ENCODE data around the gene TPRN.

The TPRN gene

DNA sequence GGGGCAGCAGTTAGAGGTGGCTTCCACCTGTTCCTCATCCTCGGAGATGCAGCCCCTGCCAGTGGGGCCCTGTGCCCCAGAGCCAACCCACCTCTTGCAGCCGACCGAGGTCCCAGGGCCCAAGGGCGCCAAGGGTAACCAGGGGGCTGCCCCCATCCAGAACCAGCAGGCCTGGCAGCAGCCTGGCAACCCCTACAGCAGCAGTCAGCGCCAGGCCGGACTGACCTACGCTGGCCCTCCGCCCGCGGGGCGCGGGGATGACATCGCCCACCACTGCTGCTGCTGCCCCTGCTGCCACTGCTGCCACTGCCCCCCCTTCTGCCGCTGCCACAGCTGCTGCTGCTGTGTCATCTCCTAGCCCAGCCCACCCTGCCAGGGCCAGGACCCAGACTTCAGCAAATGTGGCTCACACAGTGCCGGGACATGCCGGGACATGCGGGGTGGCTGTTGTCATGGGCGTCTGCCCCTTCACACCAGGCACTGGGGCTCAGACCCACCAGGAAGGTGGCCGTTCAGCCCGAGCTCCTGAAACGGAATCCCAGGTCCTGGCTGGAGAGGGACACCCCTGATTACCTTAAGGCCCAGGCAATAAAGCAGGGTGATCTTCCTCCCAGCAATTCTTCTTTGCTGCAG is 25.3 kb upstream of the TPRN start:
- DNase-seq (ENCODE audit: low read depth in 2 of 2): no peak

DNA sequence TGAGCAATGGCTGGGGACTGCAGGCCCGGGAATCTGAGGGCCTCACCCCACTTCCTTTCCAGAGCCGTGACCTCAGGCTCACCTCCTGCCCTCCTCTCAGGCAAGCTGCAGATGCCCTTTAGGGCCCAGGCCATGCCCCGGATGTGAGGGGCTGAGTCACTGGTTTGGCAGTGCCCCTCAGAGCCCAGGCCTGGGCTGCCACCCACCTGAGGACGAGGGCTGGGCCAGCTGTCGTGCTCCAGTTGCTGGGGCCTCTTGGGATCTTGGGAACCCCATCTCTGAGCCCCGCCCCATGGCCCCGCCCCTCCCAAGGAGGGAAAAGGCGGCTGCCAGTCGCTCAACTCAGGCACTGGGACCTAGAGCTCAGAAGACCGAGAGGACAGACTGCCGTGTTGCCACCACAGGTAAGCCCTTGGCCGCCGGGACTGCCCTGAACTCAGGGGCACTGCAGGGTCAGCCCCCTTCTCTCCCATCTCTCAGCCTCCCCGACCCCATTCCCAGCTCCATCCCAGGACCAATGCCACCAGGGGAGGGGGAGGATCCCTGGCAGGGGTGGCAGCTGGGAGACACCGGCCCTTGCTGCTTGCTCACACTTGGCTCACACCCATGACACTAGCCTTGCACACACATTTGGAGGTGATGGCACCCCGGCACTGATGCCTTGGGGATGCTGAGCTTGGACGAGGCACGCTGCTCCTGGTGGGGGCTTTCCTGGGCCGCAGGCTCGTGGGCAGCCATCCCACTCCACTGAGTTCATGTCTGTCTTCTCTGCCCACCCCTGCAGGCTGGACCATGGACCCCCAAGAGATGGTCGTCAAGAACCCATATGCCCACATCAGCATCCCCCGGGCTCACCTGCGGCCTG is 24.5 kb upstream of the TPRN start, which contains the start of gene CYSRT1:
Gene CYSRT1 (plus strand): TSS at position 345 of the 865 bp plus-strand sequence. CDS start 448 bp downstream, at position 793.
- no peak for DNase-seq (ENCODE audit: low read depth in 2 of 2)

DNA sequence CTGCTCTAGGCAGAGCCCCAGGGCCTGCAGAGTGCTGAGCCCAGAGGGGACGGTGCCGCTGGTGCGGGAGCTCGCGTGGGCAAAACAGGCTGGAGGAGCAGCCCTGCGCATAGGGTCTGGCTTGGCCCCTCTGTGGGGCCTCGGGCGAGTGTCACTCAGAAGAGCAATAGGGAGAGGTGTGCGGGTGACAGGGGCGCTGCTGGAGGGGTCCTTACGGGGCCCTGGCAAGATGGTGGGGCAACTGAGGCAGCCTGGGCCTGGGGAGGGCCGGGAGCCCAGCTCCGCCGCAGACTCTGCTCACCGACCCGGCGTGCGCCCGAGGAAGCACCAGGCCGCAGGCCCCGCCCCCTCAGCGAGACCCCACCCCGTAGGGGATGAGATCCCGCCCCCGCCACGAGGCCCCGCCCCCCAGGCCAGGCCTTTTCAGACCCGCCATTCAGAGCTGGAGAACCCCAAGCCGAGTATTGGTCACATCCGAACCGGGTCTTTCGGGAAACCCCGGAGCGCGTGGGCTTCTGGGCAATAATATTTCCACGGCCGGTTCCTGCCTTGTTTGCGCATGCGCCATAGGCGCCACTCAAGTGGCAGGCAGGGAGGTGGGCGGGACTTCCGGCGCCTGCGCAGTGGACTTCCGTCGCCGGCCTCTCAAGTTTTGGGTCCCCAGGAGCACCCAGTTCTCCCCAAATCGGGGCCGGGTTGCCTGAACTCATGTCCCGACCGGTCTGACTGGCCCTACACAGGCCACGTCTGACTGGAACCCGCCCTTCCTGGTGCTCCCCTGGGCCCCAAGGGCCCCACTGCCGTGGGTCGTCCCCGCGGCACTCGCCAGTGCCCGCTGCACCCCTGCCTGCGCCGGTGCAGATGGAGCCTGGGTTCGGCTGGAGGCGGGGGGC is 22.8 kb upstream of the TPRN start:
- DNase-seq (ENCODE audit: low read depth in 2 of 2): peak; percentile 97 to 99

DNA sequence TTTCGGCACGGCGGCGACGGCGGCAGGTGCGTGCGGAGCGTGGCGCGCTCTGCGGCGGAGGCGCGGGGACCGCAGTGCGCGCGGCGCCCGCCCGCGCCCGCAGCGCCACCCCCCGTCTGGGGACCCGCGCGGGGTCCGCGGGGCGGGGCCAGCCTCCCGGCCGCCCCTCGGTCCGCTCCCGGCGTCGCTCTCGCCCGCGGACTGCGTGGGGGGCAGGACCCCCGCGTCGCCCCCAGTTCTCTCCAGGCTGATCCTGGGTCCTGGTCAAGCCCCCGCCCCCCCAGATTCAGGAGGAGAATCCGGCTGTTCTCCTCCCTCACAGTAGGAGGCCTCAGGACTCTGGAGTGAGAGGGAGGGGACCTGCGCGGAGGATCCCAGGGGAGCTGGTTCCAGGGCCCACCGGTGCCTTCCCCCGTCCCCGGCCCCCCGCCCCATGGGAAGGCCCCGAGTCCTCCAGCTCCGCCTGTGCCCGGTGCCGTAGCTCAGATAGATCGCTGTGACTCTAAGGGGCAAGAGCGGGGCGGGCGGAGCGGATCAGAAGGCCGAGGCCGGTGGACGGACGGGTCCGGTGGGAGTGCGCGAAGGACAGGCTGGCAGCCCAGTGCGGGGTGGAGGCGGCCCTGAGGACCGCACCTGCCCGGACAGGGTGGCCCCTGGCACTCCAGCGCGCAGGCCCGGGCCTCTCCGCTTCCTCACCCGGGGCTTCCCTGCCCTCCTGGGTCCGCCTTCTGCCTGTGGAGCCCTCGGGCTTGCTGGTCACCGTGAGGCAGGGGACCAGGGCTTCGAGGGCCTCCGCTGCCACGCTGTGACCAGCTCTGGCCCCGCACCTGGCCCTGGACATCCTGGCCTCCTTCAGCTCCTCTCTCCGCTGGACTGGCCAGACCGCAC is 21.9 kb upstream of the TPRN start, which contains the start of gene RNF208:
Gene RNF208 (minus strand): TSS at position 51 of the 888 bp plus-strand sequence. CDS start 1,028 bp downstream, outside the sequence.
- no peak for DNase-seq (ENCODE audit: low read depth in 2 of 2)

DNA sequence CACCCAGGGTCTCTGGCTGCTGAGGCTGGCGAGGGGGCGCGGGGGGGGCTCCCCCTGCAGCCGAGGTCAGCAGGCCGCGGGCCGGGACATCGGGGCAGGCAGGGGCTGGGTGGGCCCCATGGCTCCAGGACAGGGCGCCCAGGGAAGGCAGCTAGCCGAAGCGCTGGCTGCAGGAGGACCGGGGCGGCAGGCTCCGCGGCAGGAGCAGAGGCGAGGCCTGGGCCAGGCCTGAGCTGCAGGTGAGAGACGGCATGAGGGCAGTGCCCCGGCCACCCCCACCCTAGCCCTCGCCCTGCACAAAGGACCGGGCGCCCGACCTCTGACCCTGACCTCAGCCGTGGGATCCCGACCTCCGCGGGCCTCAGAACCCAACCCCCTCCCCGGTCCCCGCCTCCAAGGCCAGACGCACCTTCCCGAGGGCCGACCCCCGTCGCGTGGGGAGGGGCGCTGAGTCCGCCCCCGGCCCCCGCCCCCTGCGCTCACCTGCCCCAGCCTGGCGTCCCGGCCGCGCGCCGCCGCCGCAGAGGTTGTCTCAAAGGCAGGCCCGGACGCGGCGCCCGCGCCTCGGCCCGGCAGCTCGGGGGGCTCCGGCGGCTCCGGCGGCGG is 21.1 kb upstream of the TPRN start:
- DNase-seq (ENCODE audit: low read depth in 2 of 2): no peak

DNA sequence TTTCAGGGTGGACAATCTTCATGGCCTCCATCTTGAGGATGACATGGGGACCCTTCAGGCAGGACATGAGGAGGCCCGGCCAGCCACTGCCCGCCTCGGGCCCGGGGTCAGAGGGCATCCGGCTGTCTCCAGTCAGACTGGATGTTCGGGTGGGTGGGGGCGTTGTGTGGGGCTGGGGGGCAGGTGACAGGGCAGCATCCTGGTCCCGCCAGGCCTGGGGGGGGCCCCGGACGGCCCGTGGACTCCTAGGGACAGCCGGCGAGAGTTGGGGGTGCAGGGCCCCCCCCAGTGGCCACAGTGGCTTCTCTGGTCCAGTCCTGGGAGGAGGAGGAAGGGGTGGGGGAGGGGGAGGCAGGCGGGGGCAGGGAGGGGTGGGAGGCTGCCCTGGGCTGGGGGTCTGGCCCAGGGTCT is 20.6 kb upstream of the TPRN start:
- no peak for DNase-seq (ENCODE audit: low read depth in 2 of 2)

DNA sequence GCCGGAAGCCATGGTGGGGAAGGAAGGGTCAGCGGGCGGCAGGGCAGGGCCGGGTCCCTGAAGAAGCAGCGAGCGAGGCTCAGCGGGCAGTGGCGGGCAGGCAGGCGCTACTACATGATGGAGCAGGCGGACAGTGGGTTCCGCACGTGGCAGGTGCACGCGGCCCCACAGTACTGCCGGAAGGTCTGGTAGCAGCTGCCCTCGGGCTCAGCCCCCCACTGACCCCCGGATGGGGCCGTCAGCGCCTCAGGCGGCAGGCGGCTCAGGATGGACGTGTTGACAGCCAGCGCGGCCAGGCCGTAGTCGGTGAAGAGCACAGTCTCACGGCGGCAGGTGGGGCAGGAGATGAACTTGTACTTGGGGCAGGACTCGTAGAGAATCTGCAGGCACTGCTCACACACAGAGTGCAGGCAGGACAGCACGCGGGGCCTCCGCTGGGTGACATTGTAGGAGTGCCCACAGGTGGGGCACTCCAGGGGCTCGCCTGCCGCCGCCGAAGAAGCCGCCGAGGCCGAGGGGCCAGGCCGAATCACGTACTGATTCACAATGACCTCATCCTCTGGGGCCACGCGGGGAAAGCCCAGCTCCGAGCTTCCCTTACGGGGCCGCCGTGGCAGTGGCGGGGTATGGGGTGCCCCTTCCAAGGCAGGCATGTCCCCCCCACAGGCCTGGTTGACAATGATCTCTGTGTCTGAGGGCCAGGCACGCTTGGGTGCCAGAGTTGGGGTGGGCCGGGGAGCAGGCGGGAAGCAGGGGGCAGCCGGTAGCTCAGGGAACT is 20.0 kb upstream of the TPRN start:
- no peak for DNase-seq (ENCODE audit: low read depth in 2 of 2)

DNA sequence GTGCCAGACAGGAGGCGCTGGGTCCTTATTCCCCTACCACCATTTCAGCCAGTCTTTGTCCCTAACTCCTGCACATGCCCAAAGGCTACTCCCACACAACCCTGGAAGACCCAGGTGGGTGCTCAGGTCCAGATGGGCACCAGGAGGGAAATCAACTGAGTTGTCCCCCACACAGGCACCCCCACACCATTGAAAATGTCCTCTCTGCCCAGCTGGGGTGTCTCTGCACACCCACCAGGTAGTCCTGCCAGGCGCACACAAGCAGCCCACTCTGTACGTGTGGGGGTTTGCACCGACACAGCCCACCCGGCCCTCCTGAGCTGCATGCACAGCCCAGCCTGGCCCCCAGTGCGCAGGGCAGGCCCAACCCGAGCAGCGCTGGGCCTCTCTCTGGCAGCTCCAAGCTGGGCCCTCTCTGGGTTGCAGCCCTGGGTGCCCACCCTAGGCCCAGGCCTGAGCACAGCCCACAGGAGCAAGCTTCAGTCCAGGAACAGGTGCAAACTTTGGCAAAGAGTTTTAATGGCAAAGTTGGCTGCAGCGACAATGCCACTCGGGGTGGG is 19.3 kb upstream of the TPRN start:
- no peak for DNase-seq (ENCODE audit: low read depth in 2 of 2)

DNA sequence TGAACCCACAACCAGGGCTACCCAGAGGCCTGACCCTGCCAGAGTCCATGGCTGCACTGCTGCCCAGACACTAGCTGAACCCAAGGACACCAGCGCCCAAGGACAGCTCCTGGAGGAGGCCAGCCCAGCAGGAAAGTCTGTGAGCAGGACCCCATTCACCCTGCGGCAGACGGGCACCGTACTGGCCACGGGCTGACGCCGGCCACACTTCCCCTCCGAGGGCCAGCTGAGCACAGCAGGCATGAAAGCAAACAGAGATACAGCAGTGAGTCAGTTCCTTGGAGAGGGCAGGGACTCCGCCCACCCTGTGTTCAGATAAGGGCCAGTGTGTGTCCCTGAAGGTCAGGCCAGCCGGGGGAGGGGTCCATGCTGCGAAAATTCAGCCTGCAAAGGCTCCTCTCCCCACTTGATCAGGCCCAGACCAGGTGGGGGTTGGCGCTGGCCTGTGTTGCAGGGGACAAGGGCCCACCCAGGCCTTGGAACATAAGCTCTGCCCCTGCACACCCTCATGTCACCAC is 18.3 kb upstream of the TPRN start:
- DNase-seq (ENCODE audit: low read depth in 2 of 2): no peak

DNA sequence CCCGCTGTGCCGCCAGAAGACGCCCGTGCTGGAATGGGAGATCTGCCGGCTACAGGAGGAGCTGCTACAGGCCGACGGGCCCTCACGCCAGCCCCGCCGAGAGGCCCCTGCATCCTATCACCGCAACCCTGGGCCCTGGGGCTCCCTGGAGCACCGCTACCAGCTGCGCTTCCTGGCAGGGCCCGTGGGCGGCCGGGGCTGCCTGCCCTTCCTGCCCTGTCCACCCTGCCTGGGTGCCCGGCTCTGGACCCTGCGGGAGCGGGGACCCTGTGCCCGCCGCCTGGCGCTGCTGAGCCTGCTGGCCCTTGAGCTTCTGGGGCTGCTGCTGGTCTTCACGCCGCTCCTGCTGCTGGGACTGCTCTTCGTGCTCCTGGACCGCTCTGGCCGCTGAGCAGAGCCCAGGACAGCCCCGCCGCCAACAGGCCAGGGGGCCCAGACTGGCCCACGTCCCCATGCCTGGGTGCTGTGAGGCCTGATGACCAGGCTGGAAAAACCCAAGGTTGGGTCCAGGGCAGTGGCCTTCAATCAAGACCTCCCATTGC is 17.7 kb upstream of the TPRN start:
- DNase-seq (ENCODE audit: low read depth in 2 of 2): no peak

DNA sequence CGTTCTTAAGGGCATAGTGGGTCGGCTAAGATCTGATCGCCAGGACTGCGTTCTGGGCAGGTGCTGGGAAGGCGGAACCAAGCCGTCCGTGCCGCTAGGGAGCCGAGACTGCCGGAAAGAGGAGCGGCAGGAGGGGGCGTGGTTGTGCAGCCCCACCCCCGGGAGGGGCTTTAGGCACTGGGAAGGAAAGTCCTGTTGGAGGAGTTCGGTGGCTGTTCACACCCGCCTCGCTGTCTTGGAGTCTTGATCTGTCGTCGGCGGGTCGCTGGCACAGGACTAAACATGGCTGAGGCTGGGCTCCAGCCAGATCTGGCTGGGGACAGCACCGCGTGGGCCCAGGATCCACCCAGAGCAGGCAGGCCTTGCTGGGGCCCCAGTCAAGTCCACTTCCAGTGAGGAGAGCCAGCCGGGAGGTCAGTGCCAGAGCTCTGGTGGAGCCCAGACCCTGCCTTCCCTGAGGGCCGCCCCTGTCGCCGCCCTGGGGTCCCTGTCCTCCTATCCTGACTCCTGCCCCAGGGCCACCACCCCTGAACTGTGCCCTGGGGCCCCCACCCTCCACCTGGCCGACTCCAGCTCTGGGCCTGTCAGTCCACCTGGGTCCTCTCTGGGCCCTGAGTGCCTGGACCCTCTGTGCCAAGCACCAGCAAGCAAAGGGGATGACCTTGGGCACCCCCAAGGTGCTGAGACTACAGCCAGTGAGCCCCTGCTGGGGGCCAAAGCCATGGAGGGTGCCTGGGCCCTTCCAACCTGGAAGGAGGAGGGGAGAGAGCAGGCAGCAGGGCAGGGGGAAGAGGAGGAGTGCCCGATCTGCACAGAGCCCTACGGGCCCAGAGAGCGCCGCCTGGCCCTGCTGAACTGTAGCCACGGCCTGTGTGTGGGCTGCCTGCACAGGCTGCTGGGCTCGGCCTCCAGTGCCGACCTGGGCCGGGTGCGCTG is 17.0 kb upstream of the TPRN start:
- no peak for DNase-seq (ENCODE audit: low read depth in 2 of 2)

DNA sequence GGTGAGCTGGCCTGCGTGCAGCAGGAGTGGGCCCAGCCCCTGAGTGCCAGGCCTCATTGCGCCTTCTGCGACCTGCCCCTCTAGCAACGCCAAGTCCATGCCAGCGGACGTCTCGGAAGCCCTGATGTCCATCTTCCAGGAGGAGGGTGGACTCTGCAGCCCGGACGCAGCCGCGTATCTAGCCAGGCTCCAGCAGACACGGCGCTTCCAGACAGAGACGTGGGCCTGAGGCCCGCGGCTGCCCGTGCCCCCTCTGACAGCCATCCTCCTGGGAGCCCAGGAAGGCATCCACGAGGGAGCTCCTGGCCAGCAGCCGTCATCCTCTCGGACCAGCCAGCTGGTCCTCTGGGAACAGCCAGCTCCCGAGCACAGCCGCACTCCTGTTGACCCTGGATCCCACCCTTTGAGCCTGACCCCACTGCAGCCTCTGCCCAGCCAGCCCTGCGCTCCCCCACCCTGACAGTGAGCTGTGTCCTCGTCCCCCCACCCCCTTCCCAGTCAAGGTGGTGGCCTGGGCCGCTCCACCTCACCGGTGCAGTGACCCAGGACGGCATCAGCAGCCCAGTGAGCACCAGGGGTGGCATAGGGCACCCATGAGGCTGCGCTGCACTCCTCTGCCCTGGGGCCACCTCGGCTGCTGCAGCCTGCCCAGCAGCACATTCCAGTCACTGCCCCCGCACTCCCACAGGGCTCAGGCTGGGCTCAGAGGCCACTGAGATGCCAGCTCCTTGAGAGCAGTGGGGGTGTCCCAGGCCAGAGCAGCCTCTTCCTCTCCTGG is 15.8 kb upstream of the TPRN start:
- DNase-seq (ENCODE audit: low read depth in 2 of 2): no peak

DNA sequence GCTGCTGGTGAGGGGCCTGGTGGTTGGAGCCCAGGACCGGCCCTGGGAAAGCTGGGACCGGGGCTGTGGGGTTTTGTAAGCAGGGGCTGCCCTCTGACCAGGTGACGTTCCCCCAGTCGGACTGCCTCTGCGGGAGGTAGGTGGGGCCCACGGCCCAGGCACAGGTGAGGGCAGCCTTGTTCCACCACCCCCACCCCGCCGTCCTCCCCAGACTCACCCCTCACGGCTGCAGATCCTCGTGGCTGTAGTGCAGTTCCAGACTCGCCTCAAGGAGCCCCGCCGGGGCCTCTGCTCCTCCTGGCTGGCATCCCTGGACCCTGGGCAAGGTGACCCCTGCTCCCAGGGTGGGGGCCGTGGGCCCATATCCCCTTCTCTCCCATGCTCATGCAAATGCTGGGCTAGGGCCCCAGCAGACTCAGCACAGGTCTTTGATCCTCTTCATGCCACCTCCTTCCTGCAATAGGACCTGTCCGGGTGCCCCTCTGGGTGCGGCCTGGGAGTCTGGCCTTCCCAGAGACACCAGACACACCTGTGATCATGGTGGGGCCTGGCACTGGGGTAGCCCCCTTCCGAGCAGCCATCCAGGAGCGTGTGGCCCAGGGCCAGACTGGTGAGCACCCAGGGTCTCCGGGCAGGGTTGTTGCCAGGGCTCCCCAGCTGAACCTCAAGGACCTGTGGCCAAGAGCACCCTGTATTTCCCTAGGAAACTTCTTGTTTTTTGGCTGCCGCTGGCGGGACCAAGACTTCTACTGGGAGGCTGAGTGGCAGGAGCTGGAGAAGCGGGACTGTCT is 14.8 kb upstream of the TPRN start:
- DNase-seq (ENCODE audit: low read depth in 2 of 2): no peak

DNA sequence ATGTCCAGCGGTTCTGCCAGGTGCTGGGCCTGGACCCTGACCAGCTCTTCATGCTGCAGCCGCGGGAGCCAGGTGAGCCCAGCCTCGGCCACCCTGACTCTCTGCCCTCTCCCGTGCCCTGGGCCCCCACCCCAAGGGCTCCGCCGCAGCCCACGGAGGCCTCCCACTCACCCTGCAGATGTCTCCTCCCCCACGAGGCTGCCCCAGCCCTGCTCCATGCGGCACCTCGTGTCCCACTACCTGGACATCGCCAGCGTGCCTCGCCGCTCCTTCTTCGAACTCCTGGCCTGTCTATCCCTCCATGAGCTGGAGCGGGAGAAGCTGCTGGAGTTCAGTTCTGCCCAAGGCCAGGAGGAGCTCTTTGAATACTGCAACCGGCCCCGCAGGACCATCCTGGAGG is 14.1 kb upstream of the TPRN start:
- no peak for DNase-seq (ENCODE audit: low read depth in 2 of 2)

DNA sequence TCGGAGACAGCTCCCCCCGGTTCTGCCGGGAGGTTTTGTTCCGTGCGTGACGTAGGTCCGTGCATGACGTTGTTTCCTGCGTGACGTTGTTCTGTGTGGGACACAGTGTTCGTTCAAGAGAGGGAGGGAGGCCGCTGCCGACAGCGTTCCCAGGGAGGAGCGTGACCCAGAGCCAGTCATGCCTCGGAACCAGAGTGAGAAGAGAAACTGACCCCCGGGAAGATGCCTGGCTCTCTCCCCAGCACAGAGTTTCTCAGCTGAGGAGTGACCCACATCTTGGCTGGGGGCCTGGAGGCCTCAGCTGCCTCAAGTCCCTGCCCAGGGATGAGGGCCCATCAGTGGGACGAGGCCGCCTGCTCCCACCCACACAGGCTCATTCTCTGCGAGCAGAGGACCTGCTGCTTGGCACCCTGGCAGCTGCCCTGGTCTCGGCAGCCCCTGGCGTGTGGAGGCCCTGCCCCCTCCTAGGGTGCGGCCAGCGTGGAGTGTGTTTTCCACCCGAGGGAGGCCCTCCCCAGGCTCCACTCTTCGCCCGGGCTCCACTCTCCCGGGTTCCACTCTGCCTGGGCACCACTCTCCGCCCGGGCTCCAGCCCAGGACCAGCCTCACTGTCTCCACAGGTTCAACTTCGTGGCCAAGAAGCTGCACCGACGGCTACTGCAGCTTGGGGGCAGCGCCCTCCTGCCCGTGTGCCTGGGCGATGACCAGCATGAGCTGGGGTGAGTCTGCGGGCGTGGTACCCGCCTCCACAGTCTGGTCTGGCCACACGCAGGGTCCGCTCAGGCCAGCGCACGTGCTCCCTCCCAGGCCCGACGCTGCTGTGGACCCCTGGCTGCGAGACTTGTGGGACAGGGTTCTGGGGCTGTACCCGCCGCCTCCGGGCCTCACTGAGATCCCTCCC is 12.9 kb upstream of the TPRN start:
- no peak for DNase-seq (ENCODE audit: low read depth in 2 of 2)
